GM18517 (cell line): ENCODE data around the gene SUPT5H.
A peak's percentile ranks its signal among the peaks of the same experiment; 100 is the strongest.

ENCODE experiments used
- ATAC-seq: cut with Tn5 transposase; IDR thresholded peaks from one replicate; pipeline ENCODE4 v1.9.1; 2021; ENCODE audit warnings: mild to moderate bottlenecking, moderate library complexity; ENCODE audit not compliant: unreplicated experiment

Gene SUPT5H

DNA sequence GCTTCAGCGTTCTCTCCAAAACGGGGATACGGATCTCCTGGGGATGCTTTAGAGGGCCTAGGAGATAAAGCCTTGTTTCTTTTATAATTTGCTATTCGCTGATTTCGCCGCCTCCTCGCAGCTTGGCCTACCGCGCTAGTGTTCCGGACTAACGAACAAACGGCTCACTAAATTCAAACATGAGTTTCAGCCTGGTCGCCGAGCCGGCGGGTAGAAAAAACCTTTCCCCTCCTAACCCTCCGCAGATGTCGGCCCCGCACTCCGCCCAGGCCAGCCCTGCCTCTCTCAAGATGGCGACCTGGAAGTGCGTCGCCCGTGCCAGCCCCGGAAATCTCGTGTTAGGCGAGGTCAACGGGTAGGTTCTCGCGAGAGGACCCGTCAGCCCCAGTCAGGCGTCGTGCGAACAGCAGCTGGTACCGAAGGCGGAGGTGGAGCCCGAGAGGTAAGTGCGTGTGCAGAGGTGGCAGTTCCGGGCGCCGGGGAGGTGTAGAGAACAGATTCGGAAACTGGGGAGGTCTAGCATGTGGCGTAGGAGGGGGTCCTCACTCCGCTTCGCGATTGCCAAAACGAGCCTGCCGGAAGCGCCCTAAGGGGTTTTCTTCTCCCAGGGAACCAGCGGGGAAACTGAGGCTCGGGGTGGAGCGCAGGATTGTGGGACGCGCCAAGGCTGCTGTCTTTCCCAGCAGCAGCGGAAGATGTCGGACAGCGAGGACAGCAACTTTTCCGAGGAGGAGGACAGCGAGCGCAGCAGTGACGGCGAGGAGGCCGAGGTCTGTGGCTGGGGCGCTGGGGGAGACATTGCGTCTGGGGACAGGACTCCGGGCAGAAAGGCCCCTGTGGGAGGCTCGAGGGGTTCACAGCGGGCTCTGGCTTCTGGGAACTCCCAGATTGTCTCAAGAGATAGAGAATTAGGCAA lies at the start of gene SUPT5H:
Gene SUPT5H (plus strand): TSS at position 387 of the 916 bp plus-strand sequence. CDS start 309 bp downstream, at position 696.
- ATAC-seq = peak; percentile 73

DNA sequence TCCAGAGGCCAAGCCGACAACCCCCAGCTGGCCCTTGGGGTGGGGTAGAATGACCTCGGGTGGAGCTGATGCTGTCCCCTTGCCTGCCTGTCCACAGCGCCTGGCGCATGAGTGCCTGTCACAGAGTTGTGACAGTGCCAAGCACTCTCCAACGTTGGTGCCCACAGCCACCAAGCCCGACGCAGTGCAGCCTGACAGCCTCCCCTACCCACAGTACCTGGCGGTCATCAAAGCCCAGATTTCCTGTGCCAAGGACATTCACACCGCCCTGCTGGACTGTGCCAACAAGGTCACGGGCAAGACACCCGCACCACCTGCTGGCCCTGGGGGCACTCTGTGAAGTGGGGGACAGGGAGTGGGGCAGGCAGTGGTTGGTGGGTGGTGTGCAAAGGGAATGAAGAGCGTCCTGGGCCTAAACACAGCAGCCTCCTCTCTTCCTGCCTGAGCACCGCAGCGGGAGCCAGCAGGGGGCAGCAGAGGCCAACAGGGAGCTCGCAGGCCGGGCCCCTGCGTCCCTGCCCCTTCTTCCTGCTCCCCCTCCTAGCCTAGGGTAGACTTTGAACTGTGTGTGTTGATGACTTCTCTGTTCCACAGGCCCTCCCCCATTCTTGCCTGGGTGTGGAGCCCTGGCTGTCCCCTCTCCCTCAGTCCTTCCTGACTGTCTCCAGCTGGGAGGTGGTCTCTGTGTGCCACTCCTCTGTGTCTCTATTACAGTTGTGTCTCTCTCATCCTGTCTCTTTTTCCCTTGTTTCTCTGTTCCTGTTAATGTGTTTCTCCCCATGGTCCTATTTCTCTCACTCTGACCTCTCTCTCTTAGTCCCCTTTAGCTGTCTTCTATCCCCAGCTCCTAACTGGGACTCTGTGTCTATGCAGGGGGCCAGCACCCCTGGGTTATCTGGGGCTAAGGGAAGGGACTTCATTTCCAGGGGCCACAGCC lies 47.8 kb upstream of the SUPT5H start:
- peak; percentile 38 for ATAC-seq

- no peak for ATAC-seq
Observed at GRCh38 chr19:39398297-39398864, 47.0 kb upstream of the SUPT5H start.

- ATAC-seq = no peak
Observed at GRCh38 chr19:39399668-39400050, 45.7 kb upstream of the SUPT5H start.

GRCh38 chr19:39400061-39400460 lies 45.3 kb upstream of the SUPT5H start:
- no peak for ATAC-seq

DNA sequence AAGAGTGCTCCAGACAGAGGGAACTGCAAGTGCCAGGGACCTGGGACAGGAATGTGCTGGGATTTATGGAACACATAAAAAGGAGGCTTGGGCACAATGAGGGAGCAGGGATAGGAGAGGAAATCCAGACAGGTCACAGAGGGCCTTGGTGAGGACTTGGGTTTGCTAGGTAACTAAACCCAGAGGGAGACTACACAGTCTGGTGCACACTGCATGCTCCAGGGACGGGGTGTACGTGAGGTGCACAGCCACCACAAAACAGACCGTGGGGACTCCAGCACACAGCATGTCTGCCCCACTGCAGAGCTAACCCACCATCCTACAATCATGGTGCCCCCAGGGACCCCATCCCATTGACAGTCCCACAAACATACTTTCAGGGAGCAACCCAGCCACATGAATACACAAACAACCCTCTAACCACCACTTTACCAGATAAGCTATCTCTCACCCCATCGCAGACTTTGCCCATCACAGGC lies 44.3 kb upstream of the SUPT5H start:
- ATAC-seq = no peak

DNA sequence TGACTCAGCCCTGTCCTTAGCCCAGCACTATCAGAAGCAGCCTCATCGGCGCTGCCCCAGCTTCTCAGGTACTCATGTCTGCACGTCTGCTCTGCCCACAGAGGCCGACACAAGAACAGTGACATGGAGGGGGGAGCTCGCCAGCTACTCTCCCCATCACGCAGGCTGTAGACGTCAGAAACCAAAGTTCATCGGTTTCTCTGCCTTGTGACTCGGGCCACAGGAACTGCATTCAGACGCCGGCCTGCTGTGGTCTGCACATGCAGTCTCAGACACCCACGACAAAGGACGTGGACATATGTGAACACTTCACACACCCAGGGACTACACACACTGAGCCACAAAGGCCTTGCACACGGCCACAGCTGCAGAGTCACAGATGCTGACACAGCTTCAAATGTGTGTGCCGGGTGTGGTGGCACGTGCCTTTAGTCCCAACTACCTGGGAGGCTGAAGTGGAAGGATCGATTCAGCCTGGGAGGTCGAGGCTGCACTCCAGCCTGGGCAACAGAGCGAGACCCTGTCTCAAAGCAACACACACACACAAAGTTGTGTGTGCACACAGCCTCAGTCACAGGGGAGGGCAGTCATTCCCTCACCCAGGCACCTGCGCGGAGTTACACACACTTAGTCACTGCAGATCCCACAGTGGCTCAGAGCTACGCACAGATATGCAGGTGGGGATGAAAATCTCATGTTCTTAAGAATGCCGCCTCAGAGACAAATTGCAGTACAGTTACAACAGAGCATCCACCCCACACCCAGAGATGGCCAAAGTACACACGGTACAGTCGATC lies 43.6 kb upstream of the SUPT5H start:
- ATAC-seq = peak; percentile 22

- ATAC-seq = no peak
Observed at GRCh38 chr19:39402346-39403300, 42.8 kb upstream of the SUPT5H start.

- no peak for ATAC-seq
Observed at GRCh38 chr19:39403331-39404312, 41.8 kb upstream of the SUPT5H start.

GRCh38 chr19:39405261-39405957 lies 40.0 kb upstream of the SUPT5H start:
- no peak for ATAC-seq

- ATAC-seq = no peak
Observed at GRCh38 chr19:39405958-39406655, 39.3 kb upstream of the SUPT5H start.

DNA sequence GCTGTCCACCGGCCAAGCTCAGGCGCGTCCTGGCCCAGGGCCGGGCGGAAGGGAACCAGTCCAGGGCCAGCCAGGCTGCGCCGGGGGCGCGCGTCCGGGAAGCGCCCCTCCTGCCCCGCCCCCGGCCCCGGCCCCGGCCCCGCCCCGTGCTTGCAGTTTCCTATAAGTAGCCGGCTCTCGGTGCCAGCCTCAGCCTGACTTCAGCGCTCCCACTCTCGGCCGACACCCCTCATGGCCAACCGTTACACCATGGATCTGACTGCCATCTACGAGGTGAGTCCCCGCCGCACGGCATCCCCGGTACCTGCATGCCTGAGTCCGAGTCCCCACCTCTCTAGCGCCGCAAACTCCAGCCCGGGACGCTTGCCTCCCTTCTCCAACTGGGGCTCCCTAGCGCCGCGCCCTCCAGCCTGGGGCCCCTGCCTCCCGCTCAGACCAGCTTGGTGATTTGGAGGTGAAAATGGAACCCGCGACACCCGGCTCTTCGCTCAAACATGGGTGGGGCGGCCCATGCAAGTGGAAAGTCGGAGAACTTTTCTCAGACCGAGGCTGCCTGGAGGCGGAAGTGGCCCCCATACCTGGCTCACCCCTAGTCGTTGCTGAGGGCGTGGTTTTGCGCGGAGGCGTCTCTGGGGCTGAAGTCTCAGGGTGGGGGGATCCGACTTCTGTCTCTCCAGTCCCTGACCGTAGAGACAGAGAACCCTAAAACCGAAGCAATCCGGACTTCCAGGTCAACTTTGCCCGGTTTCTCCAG lies 38.5 kb upstream of the SUPT5H start, which contains the start of gene ZFP36:
Gene ZFP36 (plus strand): TSS at position 192 of the 754 bp plus-strand sequence. CDS start 58 bp downstream, at position 250.
- ATAC-seq = no peak

- no peak for ATAC-seq
Observed at GRCh38 chr19:39407410-39407659, 38.0 kb upstream of the SUPT5H start.

DNA sequence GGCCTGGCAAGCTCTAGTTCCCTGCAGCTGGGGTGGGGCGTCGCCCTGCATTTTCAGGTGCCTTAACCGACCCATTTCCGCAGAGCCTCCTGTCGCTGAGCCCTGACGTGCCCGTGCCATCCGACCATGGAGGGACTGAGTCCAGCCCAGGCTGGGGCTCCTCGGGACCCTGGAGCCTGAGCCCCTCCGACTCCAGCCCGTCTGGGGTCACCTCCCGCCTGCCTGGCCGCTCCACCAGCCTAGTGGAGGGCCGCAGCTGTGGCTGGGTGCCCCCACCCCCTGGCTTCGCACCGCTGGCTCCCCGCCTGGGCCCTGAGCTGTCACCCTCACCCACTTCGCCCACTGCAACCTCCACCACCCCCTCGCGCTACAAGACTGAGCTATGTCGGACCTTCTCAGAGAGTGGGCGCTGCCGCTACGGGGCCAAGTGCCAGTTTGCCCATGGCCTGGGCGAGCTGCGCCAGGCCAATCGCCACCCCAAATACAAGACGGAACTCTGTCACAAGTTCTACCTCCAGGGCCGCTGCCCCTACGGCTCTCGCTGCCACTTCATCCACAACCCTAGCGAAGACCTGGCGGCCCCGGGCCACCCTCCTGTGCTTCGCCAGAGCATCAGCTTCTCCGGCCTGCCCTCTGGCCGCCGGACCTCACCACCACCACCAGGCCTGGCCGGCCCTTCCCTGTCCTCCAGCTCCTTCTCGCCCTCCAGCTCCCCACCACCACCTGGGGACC lies 37.6 kb upstream of the SUPT5H start:
- ATAC-seq = no peak

DNA sequence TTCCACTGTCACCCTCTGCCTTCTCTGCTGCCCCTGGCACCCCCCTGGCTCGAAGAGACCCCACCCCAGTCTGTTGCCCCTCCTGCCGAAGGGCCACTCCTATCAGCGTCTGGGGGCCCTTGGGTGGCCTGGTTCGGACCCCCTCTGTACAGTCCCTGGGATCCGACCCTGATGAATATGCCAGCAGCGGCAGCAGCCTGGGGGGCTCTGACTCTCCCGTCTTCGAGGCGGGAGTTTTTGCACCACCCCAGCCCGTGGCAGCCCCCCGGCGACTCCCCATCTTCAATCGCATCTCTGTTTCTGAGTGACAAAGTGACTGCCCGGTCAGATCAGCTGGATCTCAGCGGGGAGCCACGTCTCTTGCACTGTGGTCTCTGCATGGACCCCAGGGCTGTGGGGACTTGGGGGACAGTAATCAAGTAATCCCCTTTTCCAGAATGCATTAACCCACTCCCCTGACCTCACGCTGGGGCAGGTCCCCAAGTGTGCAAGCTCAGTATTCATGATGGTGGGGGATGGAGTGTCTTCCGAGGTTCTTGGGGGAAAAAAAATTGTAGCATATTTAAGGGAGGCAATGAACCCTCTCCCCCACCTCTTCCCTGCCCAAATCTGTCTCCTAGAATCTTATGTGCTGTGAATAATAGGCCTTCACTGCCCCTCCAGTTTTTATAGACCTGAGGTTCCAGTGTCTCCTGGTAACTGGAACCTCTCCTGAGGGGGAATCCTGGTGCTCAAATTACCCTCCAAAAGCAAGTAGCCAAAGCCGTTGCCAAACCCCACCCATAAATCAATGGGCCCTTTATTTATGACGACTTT lies 36.8 kb upstream of the SUPT5H start:
- ATAC-seq = no peak
